Panc1 (cell line): Measurements from ENCODE around the gene ITK. TPM values are rescaled to one million over a fixed set of nuclear protein-coding genes. Genes with fewer than 3 reads are reported as not detected.

Source experiments
- ATAC-seq: fragments of 200-7000 bp; cut with Tn5 transposase; 2 replicates; pipeline ENCODE4 v1.9.1; 2020; ENCODE audit warnings: mild to moderate bottlenecking, moderate library complexity
- BruUV-seq: library from RNA; stranded (reverse); fragments of 400-500 nt; replicated peaks from 2 replicates; lab custom pipeline; 2021; lab: Mats Ljungman, UMichigan
- CTCF ChIA-PET: fragments of 300-600 bp; sonication (Branson Sonifier 250); formaldehyde crosslinking; loops from one replicate; lab custom pipeline; 2022; ENCODE audit warnings: antibody characterized with exemption; lab: Charles Lee
- POLR2A ChIA-PET: fragments of 300-600 bp; sonication (Branson Sonifier 250); formaldehyde crosslinking; loops from one replicate; lab custom pipeline; 2022; ENCODE audit warnings: antibody characterized with exemption; lab: Charles Lee
- DNase-seq: peaks from one replicate; pipeline ENCODE4 v3.0.0-alpha.2; 2010; ENCODE audit warnings: low read depth, low spot score
- H3K27ac ChIP-seq: 2 replicates; pipeline ENCODE4 v1.5.1; 2011; ENCODE audit warnings: mild to moderate bottlenecking, low read length, inconsistent platforms
- H3K27me3 ChIP-seq: fragments of 200-500 bp; sonication (Bioruptor generic); 2 replicates; pipeline ENCODE4 v1.6.0; 2014; ENCODE audit warnings: low read length, inconsistent platforms; ENCODE audit not compliant: control insufficient read depth, insufficient read depth
- H3K36me3 ChIP-seq: fragments of 200-500 bp; sonication (Bioruptor generic); 2 replicates; pipeline ENCODE4 v1.5.1; 2014; ENCODE audit warnings: inconsistent platforms, mild to moderate bottlenecking, low read length, moderate library complexity; ENCODE audit not compliant: control insufficient read depth, insufficient read depth
- H3K4me1 ChIP-seq: 2 replicates; pipeline ENCODE4 v1.5.1; 2011; ENCODE audit warnings: inconsistent platforms, mild to moderate bottlenecking, low read length, moderate library complexity; ENCODE audit not compliant: control insufficient read depth, insufficient read depth
- H3K4me3 ChIP-seq, 2 experiments: 2 replicates each; pipeline ENCODE4 v1.5.1; 2011 to 2012; ENCODE audit warnings: low read depth in 2 of 2, low read length in 2 of 2, mild to moderate bottlenecking in 2 of 2, inconsistent platforms in 1 of 2, moderate library complexity in 1 of 2
- H3K9me3 ChIP-seq: fragments of 200-500 bp; sonication (Bioruptor generic); 2 replicates; pipeline ENCODE4 v1.5.1; 2014; ENCODE audit warnings: low read depth, mild to moderate bottlenecking, inconsistent platforms, low read length, moderate library complexity; ENCODE audit not compliant: control insufficient read depth, insufficient read depth
- POLR2AphosphoS5 ChIP-seq: IDR thresholded peaks from 2 replicates; pipeline ENCODE4 v1.6.1; 2012; ENCODE audit warnings: mild to moderate bottlenecking, low read depth, low read length, moderate library complexity
- SIN3A ChIP-seq: IDR thresholded peaks from 2 replicates; pipeline ENCODE4 v1.6.1; 2012; ENCODE audit warnings: low read depth, mild to moderate bottlenecking, low read length, moderate library complexity, borderline replicate concordance; ENCODE audit not compliant: insufficient read depth
- TCF7L2 ChIP-seq: IDR thresholded peaks from 2 replicates; pipeline ENCODE4 v1.6.1; 2011; ENCODE audit warnings: mild to moderate bottlenecking, low read depth, low read length, inconsistent platforms
- in situ Hi-C: cut with HindIII; loops from 2 replicates; pipeline ENCODE4 v1.10.0; 2016; ENCODE audit warnings: low sequenced_read_pairs, low pct_unique_long_range_greater_than_20kb
- intact Hi-C: fragments of 100-400 bp; cut with micrococcal nuclease; formaldehyde crosslinking; loops from one replicate; pipeline ENCODE4 v1.10.0; 2022; ENCODE audit not compliant: unreplicated experiment
- total RNA-seq: library from RNA; stranded (reverse); gene quantifications from one replicate; pipeline ENCODE4 v1.2.1, GENCODE V29; 2021; ENCODE audit not compliant: unreplicated experiment
- TF ChIP-seq, protein P1 (sequence below), 2 experiments: IDR thresholded peaks; 2 replicates each; pipeline ENCODE4 v1.6.1; 2011 to 2012; ENCODE audit warnings: low read depth in 2 of 2, control low read depth in 1 of 2, low read length in 1 of 2, mild to moderate bottlenecking in 1 of 2, moderate library complexity in 1 of 2; ENCODE audit not compliant: insufficient read depth in 1 of 2
- TF ChIP-seq, protein P2 (sequence below): fragments of 450-650 bp; IDR thresholded peaks from 2 replicates; pipeline ENCODE4 v1.5.1; 2017; ENCODE audit warnings: mild to moderate bottlenecking

The ITK gene
- total RNA-seq, 1 experiment from 2014 or later, result 0.26 TPM

DNA sequence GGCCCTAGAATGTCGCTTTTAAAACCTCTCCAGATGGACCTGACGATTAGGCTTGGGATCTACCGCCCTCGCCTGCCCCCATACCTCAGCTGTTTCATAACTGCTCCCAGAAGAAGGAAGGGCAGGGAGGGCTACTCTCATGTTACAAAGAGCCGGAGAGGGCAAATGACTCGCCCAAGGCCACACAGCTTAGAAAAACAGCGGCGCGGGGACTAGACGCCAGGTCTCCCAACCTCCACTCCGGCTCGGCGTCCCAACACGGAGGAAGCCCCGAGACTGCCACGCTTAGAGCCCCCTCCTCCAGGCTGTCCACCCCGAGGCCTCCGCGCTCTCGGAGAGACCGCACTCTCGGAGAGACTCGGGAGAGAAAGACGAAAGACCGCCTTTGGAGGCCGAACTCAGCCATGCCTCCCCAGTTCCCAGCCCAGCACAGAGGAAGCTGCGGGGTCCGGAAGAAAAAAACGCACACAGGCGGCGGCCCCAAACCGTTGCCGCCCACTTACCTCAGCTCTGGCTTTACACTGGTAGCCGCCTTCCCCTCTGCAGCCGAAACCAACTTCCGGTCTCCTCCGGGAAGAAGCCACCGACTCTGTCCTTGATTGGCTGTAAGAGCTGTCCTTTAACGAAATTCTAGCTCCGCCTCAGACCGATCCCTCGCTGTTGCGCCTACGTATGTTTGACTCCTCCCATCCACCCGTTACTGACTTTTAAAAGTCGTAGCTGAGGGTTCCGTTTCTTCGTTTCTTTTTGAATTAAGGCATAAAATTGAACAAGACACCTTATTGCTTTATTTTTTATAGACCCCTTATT lies 38.1 kb upstream of the ITK start, which contains the start of gene MED7:
Gene MED7, minus strand, starts transcription at position 549 of the 810 bp plus-strand sequence. CDS start 3,434 bp downstream, outside the sequence.
- H3K4me3 ChIP-seq, result peak within 1 kb of the TSS; percentile 68 to 88
- peak; percentile 96 for DNase-seq
- no TSS peak for BruUV-seq
- H3K27me3 ChIP-seq, result no peaks in the 10 kb centered on the region; the same call in 1 of the 2 replicates
- ATAC-seq, result peak; percentile 100
- in situ Hi-C loops, result no loop called here
- peak; percentile 92 for TF ChIP-seq POLR2AphosphoS5
- TF ChIP-seq, protein P1, sequence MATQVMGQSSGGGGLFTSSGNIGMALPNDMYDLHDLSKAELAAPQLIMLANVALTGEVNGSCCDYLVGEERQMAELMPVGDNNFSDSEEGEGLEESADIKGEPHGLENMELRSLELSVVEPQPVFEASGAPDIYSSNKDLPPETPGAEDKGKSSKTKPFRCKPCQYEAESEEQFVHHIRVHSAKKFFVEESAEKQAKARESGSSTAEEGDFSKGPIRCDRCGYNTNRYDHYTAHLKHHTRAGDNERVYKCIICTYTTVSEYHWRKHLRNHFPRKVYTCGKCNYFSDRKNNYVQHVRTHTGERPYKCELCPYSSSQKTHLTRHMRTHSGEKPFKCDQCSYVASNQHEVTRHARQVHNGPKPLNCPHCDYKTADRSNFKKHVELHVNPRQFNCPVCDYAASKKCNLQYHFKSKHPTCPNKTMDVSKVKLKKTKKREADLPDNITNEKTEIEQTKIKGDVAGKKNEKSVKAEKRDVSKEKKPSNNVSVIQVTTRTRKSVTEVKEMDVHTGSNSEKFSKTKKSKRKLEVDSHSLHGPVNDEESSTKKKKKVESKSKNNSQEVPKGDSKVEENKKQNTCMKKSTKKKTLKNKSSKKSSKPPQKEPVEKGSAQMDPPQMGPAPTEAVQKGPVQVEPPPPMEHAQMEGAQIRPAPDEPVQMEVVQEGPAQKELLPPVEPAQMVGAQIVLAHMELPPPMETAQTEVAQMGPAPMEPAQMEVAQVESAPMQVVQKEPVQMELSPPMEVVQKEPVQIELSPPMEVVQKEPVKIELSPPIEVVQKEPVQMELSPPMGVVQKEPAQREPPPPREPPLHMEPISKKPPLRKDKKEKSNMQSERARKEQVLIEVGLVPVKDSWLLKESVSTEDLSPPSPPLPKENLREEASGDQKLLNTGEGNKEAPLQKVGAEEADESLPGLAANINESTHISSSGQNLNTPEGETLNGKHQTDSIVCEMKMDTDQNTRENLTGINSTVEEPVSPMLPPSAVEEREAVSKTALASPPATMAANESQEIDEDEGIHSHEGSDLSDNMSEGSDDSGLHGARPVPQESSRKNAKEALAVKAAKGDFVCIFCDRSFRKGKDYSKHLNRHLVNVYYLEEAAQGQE (IDR thresholded peaks at IDR 0.05; ENCODE audit: insufficient read depth in 1 of 2, low read depth in 2 of 2, low read length in 1 of 2), result peak in 1 of 2 experiments; percentile 27; a peak in 1 of 4 replicates
- no peak for TF ChIP-seq TCF7L2
- no peak for TF ChIP-seq SIN3A
- POLR2A ChIA-PET, result interaction anchor here (0.5 to 1.6 kb wide), 3 partner anchors 8 to 238 kb away, joined by 3 to 7 read pairs (median 5); no protein-coding TSS in a partner anchor
- CTCF ChIA-PET, result interaction anchor here (1.1 kb wide), 1 partner anchor 11 kb away, joined by 7 read pairs; no protein-coding TSS in a partner anchor
- peak within 1 kb of the TSS; percentile 81 for H3K27ac ChIP-seq
- H3K4me1 ChIP-seq, result no peaks in the 10 kb centered on the region
- H3K9me3 ChIP-seq, result no peaks in the 10 kb centered on the region
- peaks cover 7% of the 10 kb centered on the region; the same call in 1 of the 2 replicates for H3K36me3 ChIP-seq
- intact Hi-C loops, result loop anchor here (10.0 kb wide), 1 partner anchor 602 kb away; the partner anchor contains the start of gene LSM11

DNA sequence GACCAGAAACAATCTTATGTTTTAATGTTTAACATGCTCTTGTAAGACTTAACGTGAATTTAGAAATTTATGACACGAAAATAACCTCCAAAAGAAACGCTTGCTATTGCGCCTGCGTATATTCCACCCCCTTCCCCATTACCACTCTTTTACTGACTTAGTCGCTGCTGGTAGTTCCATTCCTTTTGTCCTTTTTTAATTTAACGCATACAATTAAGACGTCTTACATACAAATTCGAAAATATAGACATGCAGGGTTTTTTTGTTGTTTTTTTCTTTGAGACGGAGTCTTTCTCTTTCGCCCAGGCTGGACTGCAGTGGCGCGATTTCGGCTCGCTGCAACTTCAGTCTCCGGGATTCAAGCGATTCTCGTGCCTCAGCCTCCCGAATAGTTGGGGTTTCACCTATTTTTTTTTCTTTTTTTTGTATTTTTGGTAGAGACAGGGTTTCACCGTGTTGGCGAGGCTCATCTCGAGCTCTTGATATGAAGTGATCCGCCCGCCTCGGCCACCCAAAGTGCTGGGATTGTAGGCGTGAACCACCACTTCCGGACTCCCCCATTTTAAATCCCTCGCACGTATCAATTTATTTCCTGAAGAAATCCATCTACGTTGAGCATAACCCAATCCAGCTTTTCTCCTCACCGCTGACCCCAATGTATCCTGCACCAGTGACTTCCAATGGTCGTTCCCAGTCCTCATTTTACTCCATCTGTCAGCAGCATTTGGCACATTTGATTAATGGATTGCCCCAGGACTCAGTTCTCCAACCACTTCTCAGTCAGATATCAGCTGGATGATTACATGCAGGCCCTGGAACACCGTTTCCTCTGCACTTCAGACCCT lies 37.3 kb upstream of the ITK start:
- intact Hi-C loops, result loop anchor here (10.0 kb wide), 1 partner anchor 601 kb away; the partner anchor contains the start of gene LSM11
- CTCF ChIA-PET, result interaction anchor here (1.1 kb wide), 1 partner anchor 12 kb away, joined by 7 read pairs; no protein-coding TSS in a partner anchor
- Histone ChIP-seq H3K27me3 (no peaks in the 10 kb centered on the region; the same call in 1 of the 2 replicates), H3K36me3 (peaks cover 3% of the 10 kb centered on the region; the same call in 1 of the 2 replicates), H3K4me3 (peak overlapping the region; percentile 68 to 88), H3K4me1 (no peaks in the 10 kb centered on the region), H3K27ac (peak overlapping the region; percentile 81), H3K9me3 (no peaks in the 10 kb centered on the region)
- TF ChIP-seq, protein P2, sequence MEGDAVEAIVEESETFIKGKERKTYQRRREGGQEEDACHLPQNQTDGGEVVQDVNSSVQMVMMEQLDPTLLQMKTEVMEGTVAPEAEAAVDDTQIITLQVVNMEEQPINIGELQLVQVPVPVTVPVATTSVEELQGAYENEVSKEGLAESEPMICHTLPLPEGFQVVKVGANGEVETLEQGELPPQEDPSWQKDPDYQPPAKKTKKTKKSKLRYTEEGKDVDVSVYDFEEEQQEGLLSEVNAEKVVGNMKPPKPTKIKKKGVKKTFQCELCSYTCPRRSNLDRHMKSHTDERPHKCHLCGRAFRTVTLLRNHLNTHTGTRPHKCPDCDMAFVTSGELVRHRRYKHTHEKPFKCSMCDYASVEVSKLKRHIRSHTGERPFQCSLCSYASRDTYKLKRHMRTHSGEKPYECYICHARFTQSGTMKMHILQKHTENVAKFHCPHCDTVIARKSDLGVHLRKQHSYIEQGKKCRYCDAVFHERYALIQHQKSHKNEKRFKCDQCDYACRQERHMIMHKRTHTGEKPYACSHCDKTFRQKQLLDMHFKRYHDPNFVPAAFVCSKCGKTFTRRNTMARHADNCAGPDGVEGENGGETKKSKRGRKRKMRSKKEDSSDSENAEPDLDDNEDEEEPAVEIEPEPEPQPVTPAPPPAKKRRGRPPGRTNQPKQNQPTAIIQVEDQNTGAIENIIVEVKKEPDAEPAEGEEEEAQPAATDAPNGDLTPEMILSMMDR, result no peak
- no peak for TF ChIP-seq TCF7L2
- TF ChIP-seq, protein P1 (IDR thresholded peaks at IDR 0.05; ENCODE audit: insufficient read depth in 1 of 2, low read depth in 2 of 2, low read length in 1 of 2), result 0 out of 4 replicates have a peak, but pooled peaks of 1 of the 2 experiments have one; percentile 2
- no peak for TF ChIP-seq SIN3A
- DNase-seq (peak; percentile 12), ATAC-seq (peak; percentile 78)
- POLR2A ChIA-PET, result no interaction called here
- in situ Hi-C loops, result no loop called here
- TSS peak; percentile 100 for BruUV-seq
